Esophagus muscularis mucosa (tissue), 4 donors: Measurements from ENCODE around the gene PPP6R3. TPM values are rescaled to one million over a fixed set of nuclear protein-coding genes. Genes with fewer than 3 reads are reported as not detected.
A peak's percentile ranks its signal among the peaks of the same experiment; 100 is the strongest.
"Not testable (repeated sequence)": the region's sequence is repeated elsewhere in the genome, so short reads cannot be mapped to it uniquely, and the experiment has no call there.

Experiments used
- DNase-seq: peaks from one replicate; pipeline ENCODE4 v3.0.0-alpha.2; 2017; ENCODE audit errors: extremely low spot score
- H3K27ac ChIP-seq, 4 donors: fragments of 200-600 bp; sonication (generic); replicated peaks in 1 of 4; 1 replicate in 3 of 4; 2 replicates in 1 of 4; pipeline ENCODE4 v1.5.1; 2016 to 2019; ENCODE audit warnings: mild to moderate bottlenecking in 1 of 4
- H3K27me3 ChIP-seq, 4 donors: fragments of 200-600 bp; sonication (generic); one replicate each; pipeline versions ENCODE4 v1.5.1 to v1.6.0; 2016 to 2019
- H3K36me3 ChIP-seq, 4 donors: fragments of 200-600 bp; sonication (generic); one replicate each; pipeline ENCODE4 v1.5.1; 2016 to 2019
- H3K4me1 ChIP-seq, 4 donors: fragments of 200-600 bp; sonication (generic); one replicate each; pipeline ENCODE4 v1.5.1; 2016 to 2019
- H3K4me3 ChIP-seq, 4 donors: fragments of 200-600 bp; sonication (generic); 1 replicate in 2 of 4; 2 replicates in 2 of 4; pipeline ENCODE4 v1.5.1; 2016 to 2019; ENCODE audit warnings: mild to moderate bottlenecking in 4 of 4, moderate library complexity in 1 of 4
- H3K9me3 ChIP-seq, 4 donors: fragments of 200-600 bp; sonication (generic); 1 replicate in 3 of 4; 2 replicates in 1 of 4; pipeline ENCODE4 v1.5.1; 2016 to 2019
- CTCF ChIP-seq, 3 experiments: fragments of 200-600 bp in 2 of 3; fragments of 450-650 bp in 1 of 3; sonication (generic) in 2 of 3; IDR thresholded peaks; one replicate each; pipeline ENCODE4 v1.5.1; 2017 to 2019; ENCODE audit warnings: antibody characterized with exemption in 3 of 3, mild to moderate bottlenecking in 2 of 3, moderate library complexity in 1 of 3
- EP300 ChIP-seq: sonication (generic); formaldehyde crosslinking; IDR thresholded peaks from one replicate; pipeline ENCODE4 v1.6.1; 2017; ENCODE audit warnings: antibody characterized with exemption
- POLR2A ChIP-seq: fragments of 450-650 bp; IDR thresholded peaks from one replicate; pipeline ENCODE4 v1.6.1; 2017; ENCODE audit warnings: antibody characterized with exemption, moderate library complexity, mild to moderate bottlenecking, low read depth
- POLR2AphosphoS5 ChIP-seq, 2 donors: sonication (generic); formaldehyde crosslinking; IDR thresholded peaks; one replicate each; pipeline ENCODE4 v1.6.1; 2017; ENCODE audit warnings: antibody characterized with exemption in 2 of 2
- WGBS: methylation state at CpG from one replicate; pipeline ENCODE4 v1.1.5; 2018; 5-methylcytosine and 5-hydroxymethylcytosine counted together
- intact Hi-C: fragments of 100-400 bp; cut with DNase I; formaldehyde crosslinking; loops from one replicate; pipeline ENCODE4 v1.15.1; 2023
- total RNA-seq, 4 donors: library from RNA; depleted of rRNA; stranded (reverse); fragments of >200 nt; gene quantifications; one replicate each; pipeline versions ENCODE4 v1.1.0 to v1.2.1, GENCODE V29; 2016

The PPP6R3 gene
- total RNA-seq, 4 donors from 2014 or later = 106 to 132 (median 116) TPM

- 77% methylated on average over 6 of the region's 6 CpGs for WGBS
- no peak for DNase-seq
- H3K4me1 ChIP-seq = no peaks in the 10 kb centered on the region
- intact Hi-C loops = no loop called here
- no peaks in the 10 kb centered on the region for H3K36me3 ChIP-seq
- no peak overlapping the region for H3K4me3 ChIP-seq
- no peaks in the 10 kb centered on the region for H3K9me3 ChIP-seq
- TF ChIP-seq POLR2AphosphoS5 (IDR thresholded peaks at IDR 0.05) (no peak), EP300 (no peak), CTCF (IDR thresholded peaks at IDR 0.05) (no peak), POLR2A (no peak)
- no peaks in the 10 kb centered on the region for H3K27me3 ChIP-seq
- no peak overlapping the region for H3K27ac ChIP-seq
These were observed 172.2 kb downstream of the PPP6R3 start for GRCh38 chr11:68632802-68633201.

- H3K4me1 ChIP-seq, H3K27ac ChIP-seq, H3K9me3 ChIP-seq, H3K27me3 ChIP-seq, H3K4me3 ChIP-seq, intact Hi-C loops, H3K36me3 ChIP-seq, DNase-seq: not testable (repeated sequence)
- WGBS = 84% methylated on average over 7 of the region's 7 CpGs
These were observed 174.1 kb downstream of the PPP6R3 start for GRCh38 chr11:68634606-68635005.

GRCh38 chr11:68635172-68635571, 174.6 kb downstream of the PPP6R3 start:
- H3K4me1 ChIP-seq, H3K4me3 ChIP-seq, DNase-seq, H3K27ac ChIP-seq, H3K9me3 ChIP-seq, intact Hi-C loops, H3K36me3 ChIP-seq, H3K27me3 ChIP-seq: not testable (repeated sequence)
- 78% methylated on average over 7 of the region's 7 CpGs for WGBS

- 72% methylated on average over 10 of the region's 10 CpGs for WGBS
- H3K27me3 ChIP-seq, DNase-seq, H3K4me1 ChIP-seq, H3K27ac ChIP-seq, H3K4me3 ChIP-seq, intact Hi-C loops, H3K9me3 ChIP-seq, H3K36me3 ChIP-seq: not testable (repeated sequence)
These were observed 175.3 kb downstream of the PPP6R3 start for GRCh38 chr11:68635883-68636282.

GRCh38 chr11:68639322-68639721, 178.8 kb downstream of the PPP6R3 start:
- intact Hi-C loops, H3K27ac ChIP-seq, H3K4me3 ChIP-seq, DNase-seq, H3K36me3 ChIP-seq, H3K9me3 ChIP-seq, H3K4me1 ChIP-seq: not testable (repeated sequence)
- 76% methylated on average over 3 of the region's 3 CpGs for WGBS
- H3K27me3 ChIP-seq = peaks cover 0 to 30% (median 0%) of the 10 kb centered on the region in 4 donors

GRCh38 chr11:68641880-68642279, 181.3 kb downstream of the PPP6R3 start:
- intact Hi-C loops = no loop called here
- TF ChIP-seq CTCF (IDR thresholded peaks at IDR 0.05) (no peak), EP300 (no peak), POLR2AphosphoS5 (IDR thresholded peaks at IDR 0.05) (no peak), POLR2A (no peak)
- Histone ChIP-seq H3K9me3 (peaks cover 0 to 13% (median 11%) of the 10 kb centered on the region in 4 donors), H3K36me3 (no peaks in the 10 kb centered on the region), H3K27me3 (peaks cover 0 to 38% (median 0%) of the 10 kb centered on the region in 4 donors), H3K4me1 (no peaks in the 10 kb centered on the region), H3K4me3 (no peak overlapping the region), H3K27ac (no peak overlapping the region)
- 94% methylated on average over 15 of the region's 15 CpGs for WGBS
- DNase-seq = no peak

GRCh38 chr11:68643585-68643984, 183.0 kb downstream of the PPP6R3 start:
- intact Hi-C loops = no loop called here
- H3K4me1 ChIP-seq = no peaks in the 10 kb centered on the region
- peak in 1 of 3 experiments; percentile 23 for TF ChIP-seq CTCF (IDR thresholded peaks at IDR 0.05)
- TF ChIP-seq POLR2A = no peak
- 35% methylated on average over 12 of the region's 12 CpGs for WGBS
- H3K4me3 ChIP-seq = no peak overlapping the region
- H3K27ac ChIP-seq = no peak overlapping the region
- peaks cover 0 to 54% (median 0%) of the 10 kb centered on the region in 4 donors for H3K27me3 ChIP-seq
- H3K36me3 ChIP-seq = no peaks in the 10 kb centered on the region
- peaks cover 0 to 23% (median 19%) of the 10 kb centered on the region in 4 donors for H3K9me3 ChIP-seq
- DNase-seq = no peak
